Measurements from ENCODE around the gene LRRC59. TPM values are rescaled to one million over a fixed set of nuclear protein-coding genes. Genes with fewer than 3 reads are reported as not detected.
A peak's percentile ranks its signal among the peaks of the same experiment; 100 is the strongest.
"Not testable (repeated sequence)": the region's sequence is repeated elsewhere in the genome, so short reads cannot be mapped to it uniquely, and the experiment has no call there.

Gene LRRC59
- polyA plus RNA-seq, 6 donors from 2014 or later, result 15.4 to 29.2 (median 20.0) TPM

DNA sequence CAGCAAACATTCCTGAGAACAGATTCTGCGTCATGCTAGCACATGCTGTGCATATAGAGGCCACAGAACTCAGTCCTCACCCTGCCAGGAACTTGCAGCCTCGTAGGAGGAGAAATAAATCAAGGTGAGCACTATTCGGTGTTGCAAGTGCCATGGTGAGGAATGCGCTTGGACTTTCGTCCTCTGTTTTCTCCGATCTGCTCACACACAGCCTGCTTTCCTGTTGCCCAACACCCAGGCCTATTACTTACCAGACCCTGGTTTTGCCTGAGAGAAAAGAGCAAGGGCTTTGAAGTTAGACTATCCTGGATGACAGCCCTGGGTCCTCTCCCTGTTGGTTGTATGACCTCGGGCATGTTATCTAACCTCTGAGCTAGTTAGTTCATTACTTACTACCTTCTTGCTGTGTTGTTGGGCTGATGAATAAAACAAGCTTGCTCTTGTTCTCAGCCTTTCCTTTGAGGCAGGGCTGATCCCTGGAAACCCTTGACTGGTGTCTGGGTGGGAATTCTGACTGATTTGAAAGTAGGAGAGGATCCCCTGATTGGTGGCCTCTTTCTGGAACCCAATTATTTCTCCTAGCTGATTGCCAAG is 31.6 kb upstream of the LRRC59 start:
- H3K4me1 Mint-ChIP-seq, result peaks cover 10 to 31% (median 29%) of the 10 kb centered on the region in 3 donors
- H3K4me3 Mint-ChIP-seq, result no peak overlapping the region
- no peak for ATAC-seq (ENCODE audit: low read depth in 2 of 2)
- H3K27me3 Mint-ChIP-seq, result no peaks in the 10 kb centered on the region
- DNase-seq, result no peak
- no peaks in the 10 kb centered on the region for H3K9me3 Mint-ChIP-seq
- H3K36me3 Mint-ChIP-seq, result no peaks in the 10 kb centered on the region
- H3K27ac Mint-ChIP-seq, result no peak overlapping the region

DNA sequence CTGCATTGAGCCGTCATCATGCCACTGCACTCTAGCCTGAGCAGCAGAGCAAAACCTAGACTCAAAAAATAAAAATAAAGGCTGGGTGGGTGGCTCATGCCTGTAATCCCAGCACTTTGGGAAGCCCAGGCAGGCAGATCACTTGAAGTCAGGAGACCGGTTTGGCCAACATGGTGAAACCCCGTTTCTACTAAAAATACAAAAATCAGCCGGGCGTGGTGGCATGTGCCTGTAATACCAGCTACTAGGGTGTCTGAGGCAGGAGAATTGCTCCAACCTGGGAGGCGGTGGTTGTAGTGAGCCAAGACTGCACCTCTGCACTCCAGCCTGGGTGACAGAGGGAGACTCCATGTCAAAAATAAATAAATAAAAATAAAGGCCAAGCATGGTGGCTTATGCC is 30.8 kb upstream of the LRRC59 start:
- peak overlapping the region in 1 of 6 donors; percentile 70 for H3K27ac Mint-ChIP-seq
- DNase-seq; H3K9me3 Mint-ChIP-seq; ATAC-seq (ENCODE audit: low read depth in 2 of 2); H3K27me3 Mint-ChIP-seq; H3K36me3 Mint-ChIP-seq: not testable (repeated sequence)
- H3K4me3 Mint-ChIP-seq, result peak overlapping the region in 4 of 8 donors; percentile 30 to 85 (median 70)
- peaks cover 10 to 31% (median 30%) of the 10 kb centered on the region in 3 donors for H3K4me1 Mint-ChIP-seq

DNA sequence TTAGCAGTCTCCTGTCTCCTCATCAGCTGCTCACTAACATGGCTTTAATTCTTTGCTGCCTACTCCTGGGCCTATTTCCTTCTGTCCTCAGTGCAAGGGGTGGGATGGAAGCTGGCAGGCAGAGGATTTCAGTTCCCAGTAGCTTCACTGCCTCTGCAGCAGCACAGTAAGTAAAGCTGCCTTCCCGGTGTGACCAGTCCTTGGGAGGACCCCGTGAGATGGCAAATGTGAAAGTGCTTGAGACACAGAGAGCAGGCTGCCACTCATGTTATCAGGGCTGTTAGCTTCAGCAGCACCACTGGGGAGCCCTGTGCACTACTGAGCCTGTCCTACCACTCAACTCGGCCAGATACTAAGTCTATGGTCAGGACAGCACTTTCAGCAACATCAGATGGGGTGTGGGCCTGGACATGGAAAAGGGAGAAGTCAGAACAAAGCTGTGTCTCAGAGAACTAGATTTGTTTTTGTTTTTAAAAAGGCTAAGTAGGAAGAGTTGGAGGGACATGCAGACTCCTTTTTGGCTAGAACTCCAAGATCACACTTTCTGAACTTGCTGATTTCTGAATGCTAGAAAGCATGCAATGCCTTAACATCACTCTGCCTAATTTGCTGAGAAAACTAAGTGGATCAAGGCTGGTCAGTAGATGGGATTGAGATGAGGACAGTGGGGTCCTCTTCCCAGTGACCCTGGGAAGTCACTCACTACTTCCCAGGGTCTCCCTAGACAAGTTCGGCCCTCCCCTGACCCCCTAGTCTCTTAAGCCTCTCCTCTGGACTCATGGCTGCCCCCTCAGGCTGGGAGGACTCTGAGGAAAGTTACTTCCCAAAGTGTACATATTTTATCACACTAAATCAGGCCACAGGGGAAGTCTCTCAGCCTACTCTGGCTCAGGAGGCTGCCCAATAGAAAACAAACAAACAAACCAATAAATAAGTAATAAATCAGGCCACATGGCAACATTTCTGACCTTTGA is 29.8 kb upstream of the LRRC59 start:
- Mint-ChIP-seq H3K27ac (peak overlapping the region; percentile 55 to 82 (median 60)), H3K36me3 (no peaks in the 10 kb centered on the region), H3K4me1 (peaks cover 10 to 33% (median 29%) of the 10 kb centered on the region in 3 donors), H3K9me3 (no peaks in the 10 kb centered on the region), H3K4me3 (peak overlapping the region; percentile 85 to 94 (median 90)), H3K27me3 (no peaks in the 10 kb centered on the region)
- DNase-seq (no peak), ATAC-seq (ENCODE audit: low read depth in 2 of 2) (peak; percentile 1 to 16)

DNA sequence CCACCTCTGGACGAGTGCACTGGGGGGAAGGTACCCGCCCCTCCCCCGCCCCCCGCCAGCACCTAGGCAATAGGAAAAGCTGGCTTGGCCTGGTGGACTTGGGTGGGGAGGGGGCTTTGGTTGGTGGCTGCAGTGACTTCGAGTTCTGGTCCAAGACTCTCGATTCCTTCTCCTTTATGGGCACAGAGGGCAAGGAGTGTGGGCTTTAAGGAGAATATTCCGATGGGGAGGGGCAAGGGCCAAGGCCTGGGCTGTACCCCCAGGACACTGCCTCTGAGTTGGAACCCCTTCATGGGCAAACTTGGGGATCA is 29.1 kb upstream of the LRRC59 start:
- Mint-ChIP-seq H3K4me1 (peaks cover 14 to 37% (median 29%) of the 10 kb centered on the region in 3 donors), H3K36me3 (no peaks in the 10 kb centered on the region), H3K9me3 (no peaks in the 10 kb centered on the region), H3K4me3 (peak overlapping the region; percentile 85 to 94 (median 90)), H3K27ac (peak overlapping the region in 2 of 6 donors; percentile 79 to 82), H3K27me3 (no peaks in the 10 kb centered on the region)
- no peak for ATAC-seq (ENCODE audit: low read depth in 2 of 2)
- DNase-seq, result no peak

DNA sequence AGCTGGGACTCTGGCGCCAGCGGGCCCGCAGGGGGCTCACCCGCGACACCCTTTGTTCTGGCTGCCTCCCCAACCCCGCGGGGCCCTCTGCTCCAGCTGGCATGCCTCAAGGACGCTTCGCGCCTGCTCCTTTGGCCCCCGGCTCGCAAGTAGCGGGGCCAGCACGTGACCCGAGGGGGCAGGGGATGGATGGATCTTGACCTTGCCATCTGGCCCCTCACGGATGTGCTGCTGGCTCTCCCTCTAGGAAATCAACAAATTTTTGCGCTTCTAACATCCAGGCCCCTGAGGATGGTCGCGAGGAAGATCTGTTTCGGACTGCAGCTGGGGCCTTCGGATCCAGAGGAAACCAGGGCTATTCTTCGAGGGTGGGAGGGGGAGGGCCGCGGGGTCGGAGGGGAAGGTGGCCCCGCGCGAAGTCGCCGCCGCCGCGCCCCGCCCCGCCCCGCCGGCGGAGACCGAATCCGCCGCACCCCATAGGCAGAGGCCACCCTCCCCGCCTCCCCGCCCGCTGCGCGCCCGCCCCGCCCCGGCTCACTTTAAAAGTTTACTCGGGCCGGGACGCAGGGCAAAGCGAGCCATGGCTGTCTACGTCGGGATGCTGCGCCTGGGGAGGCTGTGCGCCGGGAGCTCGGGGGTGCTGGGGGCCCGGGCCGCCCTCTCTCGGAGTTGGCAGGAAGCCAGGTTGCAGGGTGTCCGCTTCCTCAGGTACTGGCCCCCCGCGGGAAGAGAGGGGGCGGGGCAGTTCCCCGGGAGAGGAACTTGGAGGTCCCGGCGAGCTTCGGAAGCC is 28.6 kb upstream of the LRRC59 start, which contains the start of gene ACSF2:
Gene ACSF2 (plus strand): TSS at position 537 of the 790 bp plus-strand sequence. CDS start 44 bp downstream, at position 581.
- Mint-ChIP-seq H3K36me3 (no peaks in the 10 kb centered on the region), H3K4me3 (peak within 1 kb of the TSS; percentile 85 to 94 (median 91)), H3K9me3 (no peaks in the 10 kb centered on the region), H3K4me1 (peaks cover 15 to 42% (median 33%) of the 10 kb centered on the region in 3 donors), H3K27ac (peak within 1 kb of the TSS; percentile 47 to 93 (median 69)), H3K27me3 (no peaks in the 10 kb centered on the region)
- ATAC-seq (ENCODE audit: low read depth in 2 of 2) (peak; percentile 85), DNase-seq (peak; percentile 62)

DNA sequence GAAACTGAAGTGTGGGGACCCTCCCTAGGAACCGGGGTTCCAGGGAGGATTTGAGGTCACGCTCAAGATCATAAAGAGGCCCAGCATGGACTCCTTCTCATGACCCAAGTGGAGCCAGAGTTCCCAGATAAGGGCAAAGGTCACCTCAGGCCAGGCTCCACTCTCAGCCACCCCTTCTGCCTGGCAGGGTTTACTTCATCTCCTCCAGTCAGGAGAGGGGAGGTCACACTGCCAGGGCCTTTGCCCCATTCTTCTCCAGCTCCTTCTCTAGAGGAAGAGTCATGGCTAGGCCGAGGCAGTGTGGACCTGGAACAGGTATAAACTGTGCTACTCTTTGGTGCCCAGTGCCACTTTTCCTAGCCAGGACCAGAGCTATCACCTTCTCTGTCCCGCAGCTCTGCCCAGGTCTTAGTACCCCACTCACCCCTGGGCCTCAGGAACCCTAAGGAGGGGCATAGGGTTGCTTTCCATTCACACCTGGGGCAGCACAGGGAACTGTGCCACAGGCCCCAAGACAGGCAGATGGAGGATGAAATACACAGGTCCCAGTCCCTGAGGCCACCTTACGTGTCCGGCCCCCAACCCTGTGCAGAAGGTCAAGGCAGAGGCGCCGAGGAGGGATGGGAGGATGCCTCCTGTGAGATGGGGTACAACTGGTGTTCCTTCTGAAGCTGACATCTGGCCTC is 27.8 kb upstream of the LRRC59 start:
- Mint-ChIP-seq H3K4me1 (peaks cover 15 to 48% (median 32%) of the 10 kb centered on the region in 3 donors), H3K9me3 (no peaks in the 10 kb centered on the region), H3K27me3 (no peaks in the 10 kb centered on the region)

DNA sequence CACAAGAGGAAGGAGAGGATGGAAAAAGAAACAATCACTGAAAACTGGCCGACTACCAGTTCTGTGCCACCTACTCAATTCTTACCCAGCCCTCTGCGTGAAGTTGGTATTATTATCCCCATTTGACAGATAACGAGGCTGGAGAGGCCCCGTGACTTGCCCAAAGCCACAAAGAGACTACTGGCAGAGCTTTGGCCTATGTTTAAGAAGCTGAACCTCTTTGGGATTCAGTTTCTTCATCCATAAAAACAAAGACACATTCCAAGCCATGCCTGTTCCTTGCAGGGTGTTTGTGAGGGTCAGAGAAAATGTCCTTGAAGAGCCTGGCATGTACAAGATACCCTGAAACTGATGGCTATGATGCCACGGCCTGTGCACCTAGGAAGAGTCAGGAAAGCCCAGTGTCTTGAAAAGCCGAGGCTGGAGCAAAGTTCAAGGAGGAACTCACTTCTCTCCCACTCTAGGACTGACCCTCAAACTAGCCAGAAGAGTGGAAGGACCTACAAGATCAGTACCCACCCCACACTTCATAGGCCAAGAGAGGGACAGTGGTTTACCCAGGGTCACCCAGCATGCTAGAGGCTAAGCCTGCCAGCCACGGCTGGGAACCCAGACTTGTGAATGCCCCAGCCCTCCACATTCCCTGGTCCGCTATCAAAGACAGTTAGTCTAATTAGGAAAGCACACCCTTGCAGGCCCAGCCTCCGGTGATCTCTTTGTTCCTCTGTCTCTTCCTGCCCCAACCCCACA is 27.1 kb upstream of the LRRC59 start:
- peaks cover 0 to under 1% of the 10 kb centered on the region in 2 donors for H3K36me3 Mint-ChIP-seq
- H3K4me1 Mint-ChIP-seq, result peaks cover 15 to 53% (median 27%) of the 10 kb centered on the region in 3 donors
- no peaks in the 10 kb centered on the region for H3K27me3 Mint-ChIP-seq
- H3K4me3 Mint-ChIP-seq, result peak overlapping the region in 7 of 8 donors; percentile 4 to 93 (median 85)
- H3K9me3 Mint-ChIP-seq, result peaks cover 0 to 2% (median 0%) of the 10 kb centered on the region in 7 donors
- DNase-seq, result no peak
- peak overlapping the region in 3 of 6 donors; percentile 59 to 87 (median 63) for H3K27ac Mint-ChIP-seq
- ATAC-seq (ENCODE audit: low read depth in 2 of 2), result no peak

More for the DNA sequence above, 27.8 kb upstream of the LRRC59 start:
- Mint-ChIP-seq H3K27ac (peak overlapping the region in 5 of 6 donors; percentile 68 to 93 (median 79)), H3K4me3 (peak overlapping the region; percentile 80 to 94 (median 90)), H3K36me3 (no peaks in the 10 kb centered on the region)
- ATAC-seq (ENCODE audit: low read depth in 2 of 2), result no peak
- no peak for DNase-seq

DNA sequence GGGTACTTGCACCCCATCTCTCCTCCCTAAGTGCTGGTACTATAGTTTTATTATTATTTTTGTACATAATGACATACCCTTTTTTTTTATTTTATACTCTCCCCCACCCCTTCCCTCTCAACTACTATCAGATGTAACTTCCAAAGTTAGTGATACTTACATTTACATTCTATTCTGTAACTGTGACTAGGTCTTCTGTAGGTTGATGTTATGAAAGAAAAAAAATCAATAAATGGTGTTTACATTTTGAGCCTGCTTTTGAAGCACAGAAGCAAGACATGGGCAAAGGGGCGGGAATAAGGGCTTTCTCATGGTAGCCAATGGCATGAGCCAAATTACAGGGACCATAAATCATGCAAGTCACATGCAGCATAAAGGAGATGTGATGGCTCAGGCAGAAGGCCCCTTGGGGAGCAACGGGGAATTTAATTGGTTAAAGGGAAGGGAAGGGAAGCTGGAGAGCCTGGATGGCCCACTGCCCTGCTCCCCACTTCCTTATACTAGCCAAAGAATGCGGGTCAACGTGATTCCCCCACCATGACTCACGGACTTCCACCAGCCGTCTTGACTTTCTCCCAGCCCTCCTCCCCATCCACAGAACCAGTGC is 26.3 kb upstream of the LRRC59 start:
- Mint-ChIP-seq H3K27me3 (no peaks in the 10 kb centered on the region), H3K27ac (peak overlapping the region in 3 of 6 donors; percentile 20 to 89 (median 63)), H3K4me1 (peaks cover 15 to 59% (median 27%) of the 10 kb centered on the region in 3 donors), H3K9me3 (peaks cover 4 to 8% (median 5%) of the 10 kb centered on the region in 7 donors), H3K36me3 (peaks cover 6 to 8% of the 10 kb centered on the region in 2 donors), H3K4me3 (peak overlapping the region in 4 of 8 donors; percentile 53 to 85 (median 63))
- DNase-seq (no peak), ATAC-seq (ENCODE audit: low read depth in 2 of 2) (no peak)

DNA sequence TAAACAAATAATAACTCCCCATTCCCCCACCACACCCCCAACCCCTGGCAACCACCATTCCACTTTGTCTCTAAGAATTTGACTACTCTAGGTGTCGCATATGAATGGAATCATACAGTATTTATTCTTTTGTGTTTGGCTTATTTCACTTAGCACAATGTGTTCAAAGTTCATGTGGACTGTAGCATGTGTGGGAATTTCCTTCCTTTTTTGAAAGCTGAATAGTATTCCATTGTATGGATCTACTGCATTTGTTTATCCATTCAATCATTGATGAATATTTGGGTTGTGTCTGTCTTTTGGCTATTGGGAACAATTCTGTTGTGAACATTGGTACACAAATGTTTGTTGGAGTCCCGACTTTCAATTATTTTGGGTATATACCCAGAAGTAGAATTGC is 25.4 kb upstream of the LRRC59 start:
- Mint-ChIP-seq H3K36me3 (peaks cover 6 to 9% of the 10 kb centered on the region in 2 donors), H3K27ac (peak overlapping the region in 1 of 6 donors; percentile 89), H3K27me3 (no peaks in the 10 kb centered on the region), H3K4me1 (peaks cover 15 to 55% (median 27%) of the 10 kb centered on the region in 3 donors), H3K4me3 (peak overlapping the region in 2 of 8 donors; percentile 65 to 85), H3K9me3 (peaks cover 4 to 8% (median 5%) of the 10 kb centered on the region in 7 donors)
- DNase-seq, result no peak
- ATAC-seq (ENCODE audit: low read depth in 2 of 2), result no peak

DNA sequence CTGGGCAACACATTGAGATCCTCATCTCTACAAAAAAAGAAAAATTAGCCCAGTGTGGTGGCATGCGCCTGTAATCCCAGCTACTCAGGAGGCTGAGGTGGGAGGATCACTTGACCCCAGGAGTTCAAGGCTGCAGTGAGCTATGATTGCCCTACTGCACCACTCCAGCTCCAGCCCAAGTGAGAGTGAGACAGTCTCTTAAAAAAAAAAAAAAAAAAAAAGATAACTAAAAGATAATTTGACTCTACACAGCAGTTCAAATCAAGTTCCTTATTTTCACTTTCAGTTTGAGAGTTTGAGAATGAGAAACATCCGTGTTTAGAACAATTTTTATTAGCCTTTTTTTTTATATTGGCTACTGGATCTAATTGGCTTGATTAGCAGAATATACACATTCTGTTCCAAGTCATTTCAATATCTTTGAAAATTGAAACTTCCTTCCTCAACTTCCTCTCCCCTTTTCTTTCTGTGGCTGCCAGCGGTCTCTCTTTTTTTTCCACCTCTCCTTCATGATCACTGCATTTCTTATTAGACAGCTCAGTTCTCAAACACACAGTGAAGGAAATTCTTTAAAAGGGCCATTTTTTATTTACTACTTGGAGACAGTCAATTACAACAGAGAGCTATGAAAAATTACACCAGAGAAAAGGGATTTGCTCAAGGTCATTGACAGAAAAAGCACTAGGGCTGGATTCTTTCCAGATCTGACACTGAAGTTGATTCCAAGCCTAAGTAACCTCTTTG is 24.2 kb upstream of the LRRC59 start:
- peak overlapping the region; percentile 89 to 96 (median 92) for H3K27ac Mint-ChIP-seq
- DNase-seq (peak; percentile 39), ATAC-seq (ENCODE audit: low read depth in 2 of 2) (peak; percentile 42 to 45)
- H3K9me3 Mint-ChIP-seq, result peaks cover 4 to 8% (median 5%) of the 10 kb centered on the region in 7 donors
- H3K4me3 Mint-ChIP-seq, result peak overlapping the region; percentile 51 to 88 (median 82)
- H3K36me3 Mint-ChIP-seq, result peaks cover 6 to 9% of the 10 kb centered on the region in 2 donors
- peaks cover 8 to 42% (median 16%) of the 10 kb centered on the region in 3 donors for H3K4me1 Mint-ChIP-seq
- H3K27me3 Mint-ChIP-seq, result peaks cover 0 to 4% (median 0%) of the 10 kb centered on the region in 3 donors

Data from naive B cell (primary cell).